Endothelial cell of umbilical vein (primary cell): ENCODE measurements around the gene RRH. TPM values are rescaled to one million over a fixed set of nuclear protein-coding genes. Genes with fewer than 3 reads are reported as not detected.

Experiments
- BruUV-seq: library from RNA; stranded (reverse); fragments of 400-500 nt; replicated peaks from 2 replicates; lab custom pipeline; 2021; lab: Mats Ljungman, UMichigan
- CTCF ChIA-PET: fragments of 300-600, 350-600 bp; sonication (Branson Sonifier 250); formaldehyde crosslinking; loops from one replicate; lab custom pipeline; 2021; ENCODE audit warnings: antibody characterized with exemption, inconsistent platforms; lab: Charles Lee
- POLR2A ChIA-PET: fragments of 300-600, 350-600 bp; sonication (Branson Sonifier 250); formaldehyde crosslinking; loops from one replicate; lab custom pipeline; 2021; ENCODE audit warnings: antibody characterized with exemption, inconsistent platforms; lab: Charles Lee
- DNase-seq: peaks from one replicate; pipeline ENCODE4 v3.0.0-alpha.2; 2011; ENCODE audit warnings: low read depth, low spot score
- FAIRE-seq: peaks from 2 replicates; lab custom pipeline; 2011; peaks lifted over from hg19 to GRCh38; lab: Jason Lieb, UNC
- H2AFZ ChIP-seq: 2 replicates; pipeline ENCODE4 v1.6.0; 2012; ENCODE audit warnings: low read depth, low read length, control low read depth, inconsistent platforms
- H3K27ac ChIP-seq: 2 replicates; pipeline ENCODE4 v1.5.1; 2011; ENCODE audit warnings: low read depth, mild to moderate bottlenecking, control low read depth, low read length, moderate library complexity; ENCODE audit not compliant: insufficient read depth
- H3K27me3 ChIP-seq, 2 experiments: 2 replicates each; pipeline versions ENCODE4 v1.6.0 to v1.6.1; 2011; ENCODE audit warnings: low read length in 2 of 2, mixed read lengths in 1 of 2; ENCODE audit not compliant: control insufficient read depth in 2 of 2, insufficient read depth in 2 of 2
- H3K36me3 ChIP-seq, 2 experiments: 2 replicates in 1 of 2; 3 replicates in 1 of 2; pipeline ENCODE4 v1.5.1; 2011; ENCODE audit warnings: low read length in 2 of 2, mild to moderate bottlenecking in 1 of 2, moderate library complexity in 1 of 2; ENCODE audit not compliant: control insufficient read depth in 2 of 2, insufficient read depth in 2 of 2; ENCODE audit errors: extremely low read depth in 1 of 2
- H3K4me1 ChIP-seq: 3 replicates; pipeline ENCODE4 v1.5.1; 2011; ENCODE audit warnings: mild to moderate bottlenecking, low read length; ENCODE audit not compliant: control insufficient read depth, insufficient read depth; ENCODE audit errors: extremely low read depth
- H3K4me2 ChIP-seq: 2 replicates; pipeline ENCODE4 v1.6.1; 2011; ENCODE audit warnings: low read length, control low read depth, mixed read lengths; ENCODE audit not compliant: insufficient read depth
- H3K4me3 ChIP-seq, 3 experiments: fragments of 200-600 bp in 1 of 3; sonication (generic), shearing (Covaris generic) in 1 of 3; replicated peaks in 1 of 3; 2 replicates each; pipeline ENCODE4 v1.5.1; 2011 to 2016; ENCODE audit warnings: control low read depth in 3 of 3, low read length in 3 of 3, mild to moderate bottlenecking in 2 of 3, inconsistent platforms in 1 of 3, low read depth in 1 of 3, moderate library complexity in 1 of 3; ENCODE audit not compliant: insufficient read depth in 1 of 3
- H3K79me2 ChIP-seq: 2 replicates; pipeline ENCODE4 v1.6.0; 2012; ENCODE audit warnings: low read length, inconsistent platforms; ENCODE audit not compliant: control insufficient read depth, insufficient read depth
- H3K9ac ChIP-seq: replicated peaks from 2 replicates; pipeline ENCODE3; 2011; ENCODE audit warnings: low read length, control low read depth; ENCODE audit not compliant: insufficient read depth; ENCODE audit errors: extremely low read depth
- H3K9me1 ChIP-seq: replicated peaks from 3 replicates; pipeline ENCODE4 v1.6.0; 2011; ENCODE audit warnings: mild to moderate bottlenecking, low read length; ENCODE audit not compliant: control insufficient read depth, insufficient read depth; ENCODE audit errors: extremely low read depth
- H3K9me3 ChIP-seq: replicated peaks from 2 replicates; pipeline ENCODE4 v1.5.1; 2012; ENCODE audit warnings: low read length, inconsistent platforms; ENCODE audit not compliant: control insufficient read depth, insufficient read depth
- H4K20me1 ChIP-seq: replicated peaks from 2 replicates; pipeline ENCODE3; 2011; ENCODE audit warnings: mild to moderate bottlenecking, low read length; ENCODE audit not compliant: control insufficient read depth, insufficient read depth; ENCODE audit errors: extremely low read depth
- EZH2 ChIP-seq: IDR thresholded peaks from 2 replicates; pipeline ENCODE4 v1.6.1; 2012; ENCODE audit warnings: borderline replicate concordance, low read depth, mild to moderate bottlenecking, moderate library complexity, low read length, inconsistent platforms; ENCODE audit not compliant: severe bottlenecking
- FOS ChIP-seq: IDR thresholded peaks from 2 replicates; pipeline ENCODE4 v1.6.1; 2011; ENCODE audit warnings: mild to moderate bottlenecking, low read length, moderate library complexity, borderline replicate concordance; ENCODE audit not compliant: insufficient read depth
- GATA2 ChIP-seq: IDR thresholded peaks from 2 replicates; pipeline ENCODE4 v1.7.0; 2011; ENCODE audit warnings: low read depth, mild to moderate bottlenecking, moderate library complexity, mixed read lengths, low read length; ENCODE audit not compliant: insufficient read length, insufficient read depth
- JUN ChIP-seq: IDR thresholded peaks from 2 replicates; pipeline ENCODE4 v1.6.1; 2011; ENCODE audit warnings: borderline replicate concordance, low read depth; ENCODE audit not compliant: insufficient read length, insufficient read depth
- MYC ChIP-seq: IDR thresholded peaks from one replicate; pipeline ENCODE4 v1.6.1; 2011; ENCODE audit warnings: mild to moderate bottlenecking, low read depth, low read length
- POLR2A ChIP-seq: IDR thresholded peaks from 2 replicates; pipeline ENCODE4 v1.6.1; 2012; ENCODE audit warnings: low read depth, mild to moderate bottlenecking, control low read depth, low read length
- POLR2AphosphoS5 ChIP-seq: IDR thresholded peaks from 2 replicates; pipeline ENCODE4 v1.6.1; 2012; ENCODE audit warnings: low read depth, mild to moderate bottlenecking, control low read depth, low read length, moderate library complexity; ENCODE audit not compliant: insufficient read depth
- dilution Hi-C: fragments of 300-500 bp; cut with MboI; formaldehyde crosslinking; loops from one replicate; pipeline ENCODE4 v1.15.0; 2019; ENCODE audit warnings: low sequenced_read_pairs; ENCODE audit not compliant: extremely low pct_ligation_motif_present
- intact Hi-C: fragments of 100-400 bp; cut with micrococcal nuclease; formaldehyde crosslinking; loops from one replicate; pipeline ENCODE4 v1.10.0; 2022
- polyA plus RNA-seq, 4 experiments: library from polyadenylated mRNA; depleted of rRNA in 3 of 4; stranded (reverse) in 3 of 4; unstranded in 1 of 4; fragments of >200 nt; gene quantifications; 2 replicates each; pipeline versions ENCODE4 v1.2.1 to v1.2.3, GENCODE V29; 2011 to 2012; ENCODE audit warnings: missing spikeins in 1 of 4
- total RNA-seq: library from RNA; stranded (reverse); gene quantifications from 2 replicates; pipeline ENCODE4 v1.2.3, GENCODE V29; 2021
- TF ChIP-seq, protein P1 (sequence below): IDR thresholded peaks from 2 replicates; pipeline ENCODE4 v1.6.1; 2011; ENCODE audit not compliant: insufficient read depth, insufficient read length
- TF ChIP-seq, protein P2 (sequence below), 2 donors: IDR thresholded peaks; 1 replicate in 1 of 2; 2 replicates in 1 of 2; pipeline ENCODE4 v1.5.1; 2011; ENCODE audit warnings: low read length in 2 of 2, mild to moderate bottlenecking in 2 of 2, moderate library complexity in 2 of 2, control low read depth in 1 of 2, inconsistent platforms in 1 of 2, low read depth in 1 of 2; ENCODE audit not compliant: insufficient read depth in 1 of 2; ENCODE audit errors: extremely low read depth in 1 of 2

Gene RRH
- total and polyA plus RNA-seq, 2 donors (not counting 3 experiments of a cell fraction or from before 2014, with no cell fraction given), result 0.11 to 0.31 TPM

DNA sequence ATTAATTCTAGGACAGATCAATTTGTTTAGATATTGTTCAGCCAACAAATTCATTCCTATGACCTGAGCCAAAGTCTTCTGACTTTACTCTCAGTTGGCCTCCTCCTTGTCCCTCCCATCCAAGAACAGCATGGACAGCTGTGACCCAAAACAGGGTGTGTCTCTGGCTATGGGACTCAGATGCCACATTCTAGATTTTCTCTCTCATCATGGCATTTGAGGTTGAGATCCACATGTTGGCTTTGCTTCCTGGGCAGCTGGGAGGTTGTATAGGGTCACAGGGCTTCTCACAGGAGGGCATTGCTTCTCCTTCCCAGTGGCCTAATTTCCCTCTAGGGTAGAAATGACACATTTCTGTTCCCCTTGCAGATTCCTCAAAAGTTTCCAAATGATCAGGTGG lies 62.3 kb downstream of the RRH start:
- TF ChIP-seq JUN (no peak), MYC (no peak), POLR2AphosphoS5 (no peak), POLR2A (no peak), EZH2 (no peak), GATA2 (no peak), FOS (no peak)
- TF ChIP-seq, protein P1, sequence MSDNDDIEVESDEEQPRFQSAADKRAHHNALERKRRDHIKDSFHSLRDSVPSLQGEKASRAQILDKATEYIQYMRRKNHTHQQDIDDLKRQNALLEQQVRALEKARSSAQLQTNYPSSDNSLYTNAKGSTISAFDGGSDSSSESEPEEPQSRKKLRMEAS, result no peak
- TF ChIP-seq, protein P2, sequence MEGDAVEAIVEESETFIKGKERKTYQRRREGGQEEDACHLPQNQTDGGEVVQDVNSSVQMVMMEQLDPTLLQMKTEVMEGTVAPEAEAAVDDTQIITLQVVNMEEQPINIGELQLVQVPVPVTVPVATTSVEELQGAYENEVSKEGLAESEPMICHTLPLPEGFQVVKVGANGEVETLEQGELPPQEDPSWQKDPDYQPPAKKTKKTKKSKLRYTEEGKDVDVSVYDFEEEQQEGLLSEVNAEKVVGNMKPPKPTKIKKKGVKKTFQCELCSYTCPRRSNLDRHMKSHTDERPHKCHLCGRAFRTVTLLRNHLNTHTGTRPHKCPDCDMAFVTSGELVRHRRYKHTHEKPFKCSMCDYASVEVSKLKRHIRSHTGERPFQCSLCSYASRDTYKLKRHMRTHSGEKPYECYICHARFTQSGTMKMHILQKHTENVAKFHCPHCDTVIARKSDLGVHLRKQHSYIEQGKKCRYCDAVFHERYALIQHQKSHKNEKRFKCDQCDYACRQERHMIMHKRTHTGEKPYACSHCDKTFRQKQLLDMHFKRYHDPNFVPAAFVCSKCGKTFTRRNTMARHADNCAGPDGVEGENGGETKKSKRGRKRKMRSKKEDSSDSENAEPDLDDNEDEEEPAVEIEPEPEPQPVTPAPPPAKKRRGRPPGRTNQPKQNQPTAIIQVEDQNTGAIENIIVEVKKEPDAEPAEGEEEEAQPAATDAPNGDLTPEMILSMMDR (IDR thresholded peaks at IDR 0.05; ENCODE audit: extremely low read depth in 1 of 2, insufficient read depth in 1 of 2, low read depth in 1 of 2, low read length in 2 of 2), result no peak
- Histone ChIP-seq H2AFZ (no peak overlapping the region), H3K27ac (no peak overlapping the region), H3K4me1 (no peaks in the 10 kb centered on the region), H4K20me1 (no peaks in the 10 kb centered on the region), H3K9me1 (no peaks in the 10 kb centered on the region), H3K4me3 (no peak overlapping the region), H3K79me2 (no peaks in the 10 kb centered on the region), H3K36me3 (no peaks in the 10 kb centered on the region), H3K4me2 (no peak overlapping the region), H3K9ac (no peak overlapping the region), H3K27me3 (no peaks in the 10 kb centered on the region), H3K9me3 (no peaks in the 10 kb centered on the region)
- dilution Hi-C loops, result no loop called here
- POLR2A ChIA-PET, result no interaction called here
- DNase-seq (no peak), FAIRE-seq (no peak)
- CTCF ChIA-PET, result no interaction called here
- intact Hi-C loops, result no loop called here
- no TSS peak for BruUV-seq

Other genes starting within 250 kb of the RRH start
- 35.4 and 37.0 TPM in 2 replicates for gene CASP6, start 124.5 kb upstream of the RRH start, total RNA-seq
- 44.9 and 52.1 TPM in 2 replicates for gene CASP6, start 124.5 kb upstream of the RRH start, polyA plus RNA-seq
- 16.6 and 21.6 TPM in 2 replicates for gene PLA2G12A, start 97.9 kb upstream of the RRH start, total RNA-seq
- 13.7 and 27.1 TPM in 2 replicates for gene PLA2G12A, start 97.9 kb upstream of the RRH start, polyA plus RNA-seq
- 17.9 and 21.4 TPM in 2 replicates for gene CFI, start 26.0 kb upstream of the RRH start, total RNA-seq
- 6.5 and 10.0 TPM in 2 replicates for gene CFI, start 26.0 kb upstream of the RRH start, polyA plus RNA-seq
- gene GAR1, start 12.2 kb upstream of the RRH start, total RNA-seq, result 27.7 and 29.1 TPM in 2 replicates
- 8.2 and 12.7 TPM in 2 replicates for gene GAR1, start 12.2 kb upstream of the RRH start, polyA plus RNA-seq
- gene LRIT3, start 20.1 kb downstream of the RRH start, total RNA-seq, result 0.13 and 0.16 TPM in 2 replicates
- 0.05 and 0.06 TPM in 2 replicates for gene LRIT3, start 20.1 kb downstream of the RRH start, polyA plus RNA-seq
- not detected in 2 replicates for gene EGF, start 84.9 kb downstream of the RRH start, total RNA-seq
- gene EGF, start 84.9 kb downstream of the RRH start, polyA plus RNA-seq, result not detected in 2 replicates